ENCODE measurements around the gene AAK1. TPM values are rescaled to one million over a fixed set of nuclear protein-coding genes. Genes with fewer than 3 reads are reported as not detected.
"Not testable (repeated sequence)": the region's sequence is repeated elsewhere in the genome, so short reads cannot be mapped to it uniquely, and the experiment has no call there.

The AAK1 gene
- total RNA-seq, 2 experiments from 2014 or later: 119 to 121 TPM

DNA sequence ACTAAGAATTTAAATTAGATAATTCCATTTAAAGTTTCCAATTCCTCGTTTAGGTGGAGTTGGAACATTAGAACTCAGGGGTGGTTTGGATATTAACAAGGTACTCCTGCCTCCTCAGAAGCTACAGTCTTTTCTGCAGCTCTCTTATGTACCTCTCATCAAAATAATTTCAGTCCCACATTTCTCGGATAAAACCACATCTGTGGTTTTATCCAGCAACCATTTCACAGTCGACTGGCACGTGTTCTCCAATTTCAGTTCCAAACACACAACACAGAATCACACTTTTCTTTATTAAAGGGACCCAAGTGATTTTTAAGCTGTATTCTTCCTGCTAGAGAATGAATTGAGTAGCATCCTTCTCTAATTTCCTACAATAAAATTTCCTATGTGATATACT is 183.6 kb downstream of the AAK1 start:
- no peak for DNase-seq
- Mint-ChIP-seq H3K27ac (no peak overlapping the region), H3K4me1 (peaks cover 2% of the 10 kb centered on the region), H3K36me3 (ENCODE audit: low read depth) (peaks cover 36% of the 10 kb centered on the region), H3K27me3 (no peaks in the 10 kb centered on the region), H3K9me3 (no peaks in the 10 kb centered on the region), H3K4me3 (no peak overlapping the region)
- POLR2A ChIA-PET: no interaction called here
- CTCF ChIA-PET: interaction anchor here (0.6 kb wide), 1 partner anchor 811 kb away, joined by 3 read pairs; no protein-coding TSS in a partner anchor

GRCh38 chr2:69456950-69457445 is 186.5 kb downstream of the AAK1 start:
- H3K27ac Mint-ChIP-seq: no peak overlapping the region

DNA sequence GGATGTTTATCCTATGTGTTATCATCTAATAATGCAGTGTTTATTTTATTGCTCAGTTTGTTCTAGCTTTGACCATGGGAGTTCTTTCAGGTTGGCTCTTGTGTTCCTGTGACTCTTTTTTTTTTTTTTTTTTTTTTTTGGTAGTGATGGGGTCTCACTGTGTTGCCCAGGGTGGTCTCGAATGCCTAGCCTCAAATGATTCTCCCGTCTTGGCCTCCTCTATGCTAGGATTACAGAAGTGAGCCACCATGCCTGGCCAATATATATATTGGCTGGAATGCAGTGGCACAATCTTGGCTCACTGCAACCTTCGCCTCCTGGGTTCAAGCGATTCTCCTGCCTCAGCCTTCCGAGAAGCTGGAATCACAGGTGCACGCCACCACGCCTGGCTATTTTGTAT is 187.4 kb downstream of the AAK1 start:
- CTCF ChIA-PET: interaction anchor here (1.4 kb wide), 1 partner anchor 19 kb away, joined by 4 read pairs; the partner anchor contains the start of gene NFU1
- no peak for DNase-seq
- no peak overlapping the region for H3K4me3 Mint-ChIP-seq

More at GRCh38 chr2:69456950-69457445, 186.5 kb downstream of the AAK1 start:
- Mint-ChIP-seq H3K27me3 (no peaks in the 10 kb centered on the region), H3K9me3 (no peaks in the 10 kb centered on the region), H3K4me1 (peaks cover 14% of the 10 kb centered on the region), H3K4me3 (no peak overlapping the region), H3K36me3 (ENCODE audit: low read depth) (peaks cover 16% of the 10 kb centered on the region)
- no peak for DNase-seq
- ChIA-PET POLR2A (interaction anchor here (0.5 kb wide), 1 partner anchor 59 kb away, joined by 3 read pairs; no protein-coding TSS in a partner anchor), CTCF (interaction anchor here (1.1 to 1.4 kb wide), 2 partner anchors 9 to 20 kb away, joined by 4 read pairs; partner anchors contain the start of gene NFU1)

GRCh38 chr2:69454976-69455375 is 188.6 kb downstream of the AAK1 start:
- CTCF ChIA-PET: interaction anchor here (2.3 kb wide), 1 partner anchor 17 kb away, joined by 7 read pairs; the partner anchor contains the start of gene NFU1
- no peak overlapping the region for H3K27ac Mint-ChIP-seq
- no peaks in the 10 kb centered on the region for H3K27me3 Mint-ChIP-seq
- POLR2A ChIA-PET: interaction anchor here (0.8 kb wide), 1 partner anchor 44 kb away, joined by 5 read pairs; no protein-coding TSS in a partner anchor
- no peaks in the 10 kb centered on the region for H3K9me3 Mint-ChIP-seq
- no peak for DNase-seq
- H3K4me1 Mint-ChIP-seq: peaks cover 14% of the 10 kb centered on the region
- H3K36me3 Mint-ChIP-seq (ENCODE audit: low read depth): peaks cover 2% of the 10 kb centered on the region
- H3K4me3 Mint-ChIP-seq: no peak overlapping the region

More for the DNA sequence above, 187.4 kb downstream of the AAK1 start:
- H3K36me3 Mint-ChIP-seq (ENCODE audit: low read depth): peaks cover 8% of the 10 kb centered on the region
- no peaks in the 10 kb centered on the region for H3K27me3 Mint-ChIP-seq
- H3K9me3 Mint-ChIP-seq: no peaks in the 10 kb centered on the region
- peaks cover 14% of the 10 kb centered on the region for H3K4me1 Mint-ChIP-seq
- POLR2A ChIA-PET: interaction anchor here (0.7 kb wide), 1 partner anchor 369 kb away, joined by 11 read pairs; no protein-coding TSS in a partner anchor
- H3K27ac Mint-ChIP-seq: no peak overlapping the region

- Mint-ChIP-seq H3K27ac (no peak overlapping the region), H3K4me1 (peaks cover 14% of the 10 kb centered on the region), H3K9me3 (no peaks in the 10 kb centered on the region), H3K4me3 (no peak overlapping the region), H3K27me3 (no peaks in the 10 kb centered on the region), H3K36me3 (ENCODE audit: low read depth) (no peaks in the 10 kb centered on the region)
- CTCF ChIA-PET: interaction anchor here (1.3 to 2.3 kb wide), 3 partner anchors 13 to 112 kb away, joined by 3 to 7 read pairs (median 3); partner anchors contain the start of gene NFU1
- DNase-seq: no peak
- POLR2A ChIA-PET: no interaction called here
Measured at GRCh38 chr2:69453475-69454129, 189.9 kb downstream of the AAK1 start.

- Mint-ChIP-seq H3K4me1 (peaks cover 14% of the 10 kb centered on the region), H3K27ac (no peak overlapping the region), H3K9me3 (no peaks in the 10 kb centered on the region), H3K36me3 (ENCODE audit: low read depth) (peaks cover 3% of the 10 kb centered on the region), H3K27me3 (no peaks in the 10 kb centered on the region), H3K4me3 (no peak overlapping the region)
- DNase-seq: no peak
- CTCF ChIA-PET: interaction anchor here (1.3 to 1.6 kb wide), 2 partner anchors 12 to 113 kb away, joined by 3 read pairs; no protein-coding TSS in a partner anchor
- POLR2A ChIA-PET: no interaction called here
Measured at GRCh38 chr2:69452687-69453086, 190.9 kb downstream of the AAK1 start.

- ChIA-PET CTCF (no interaction called here), POLR2A (no interaction called here)
- H3K4me3 Mint-ChIP-seq: no peak overlapping the region
- DNase-seq: no peak
- no peaks in the 10 kb centered on the region for H3K9me3 Mint-ChIP-seq
- H3K27me3 Mint-ChIP-seq: no peaks in the 10 kb centered on the region
- peaks cover 14% of the 10 kb centered on the region for H3K4me1 Mint-ChIP-seq
- no peak overlapping the region for H3K27ac Mint-ChIP-seq
- peaks cover 4% of the 10 kb centered on the region for H3K36me3 Mint-ChIP-seq (ENCODE audit: low read depth)
Measured at GRCh38 chr2:69450735-69451416, 192.7 kb downstream of the AAK1 start.

- Mint-ChIP-seq H3K27me3 (no peaks in the 10 kb centered on the region), H3K4me3 (no peak overlapping the region), H3K27ac (no peak overlapping the region), H3K9me3 (no peaks in the 10 kb centered on the region), H3K4me1 (peaks cover 12% of the 10 kb centered on the region), H3K36me3 (ENCODE audit: low read depth) (peaks cover 4% of the 10 kb centered on the region)
- ChIA-PET CTCF (no interaction called here), POLR2A (no interaction called here)
- no peak for DNase-seq
Measured at GRCh38 chr2:69449906-69450305, 193.6 kb downstream of the AAK1 start.

DNA sequence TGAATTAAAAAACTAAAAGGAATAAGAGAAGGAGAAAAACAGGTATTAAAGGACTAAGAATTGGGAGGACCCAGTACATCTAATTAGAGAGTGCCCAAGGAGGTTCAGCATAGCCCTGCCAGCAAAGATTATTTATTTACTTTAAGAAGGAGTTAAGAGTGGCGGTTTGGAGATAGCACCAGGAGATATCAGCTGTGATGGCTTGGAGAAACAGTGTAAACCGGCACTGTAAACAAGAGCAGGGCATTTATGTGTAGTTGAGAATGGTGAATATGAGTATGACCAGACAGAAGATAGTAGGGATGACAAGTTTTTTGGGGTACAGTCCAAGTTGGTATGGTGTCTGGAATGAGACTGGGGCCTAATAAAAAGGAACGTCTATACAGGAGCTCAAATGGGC is 199.9 kb downstream of the AAK1 start:
- H3K9me3 Mint-ChIP-seq: peaks cover 13% of the 10 kb centered on the region
- H3K27ac Mint-ChIP-seq, H3K4me1 Mint-ChIP-seq, H3K27me3 Mint-ChIP-seq, H3K4me3 Mint-ChIP-seq, DNase-seq, POLR2A ChIA-PET: not testable (repeated sequence)
- CTCF ChIA-PET: interaction anchor here (1.2 to 1.3 kb wide), 2 partner anchors 12 to 22 kb away, joined by 3 read pairs; no protein-coding TSS in a partner anchor
- peaks cover 20% of the 10 kb centered on the region for H3K36me3 Mint-ChIP-seq (ENCODE audit: low read depth)

DNA sequence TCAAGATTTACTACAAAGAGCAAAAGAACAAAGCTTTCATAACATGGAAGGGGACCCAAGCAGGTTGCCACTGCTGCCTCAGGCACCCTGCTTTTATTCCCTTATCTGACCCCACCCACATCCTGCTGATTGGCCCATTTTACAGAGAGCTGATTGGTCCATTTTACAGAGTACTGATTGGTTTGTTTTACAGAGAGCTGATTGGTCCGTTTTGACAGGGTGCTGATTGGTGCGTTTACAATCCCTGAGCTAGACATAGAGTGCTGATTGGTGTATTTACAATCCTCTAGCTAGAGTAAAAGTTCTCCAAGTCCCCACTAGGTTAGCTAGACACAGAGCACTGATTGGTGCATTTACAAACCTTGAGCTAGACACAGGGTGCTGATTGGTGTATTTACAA is 204.0 kb downstream of the AAK1 start:
- POLR2A ChIA-PET, H3K27ac Mint-ChIP-seq, H3K27me3 Mint-ChIP-seq, DNase-seq, H3K4me3 Mint-ChIP-seq: not testable (repeated sequence)
- CTCF ChIA-PET: interaction anchor here (0.6 kb wide), 1 partner anchor 56 kb away, joined by 3 read pairs; no protein-coding TSS in a partner anchor
- H3K9me3 Mint-ChIP-seq: peaks cover 13% of the 10 kb centered on the region
- H3K4me1 Mint-ChIP-seq: peaks cover 35% of the 10 kb centered on the region
- peaks cover 17% of the 10 kb centered on the region for H3K36me3 Mint-ChIP-seq (ENCODE audit: low read depth)

- peak overlapping the region; percentile 100 for H3K27ac Mint-ChIP-seq
- H3K9me3 Mint-ChIP-seq: peaks cover 13% of the 10 kb centered on the region
- no peaks in the 10 kb centered on the region for H3K27me3 Mint-ChIP-seq
- peaks cover 35% of the 10 kb centered on the region for H3K4me1 Mint-ChIP-seq
- no peak overlapping the region for H3K4me3 Mint-ChIP-seq
- peaks cover 17% of the 10 kb centered on the region for H3K36me3 Mint-ChIP-seq (ENCODE audit: low read depth)
- CTCF ChIA-PET: interaction anchor here (1.4 to 2.0 kb wide), 4 partner anchors 9 to 39 kb away, joined by 3 to 7 read pairs (median 4); no protein-coding TSS in a partner anchor
- POLR2A ChIA-PET: no interaction called here
- DNase-seq: no peak
Measured at GRCh38 chr2:69438580-69438979, 205.0 kb downstream of the AAK1 start.

DNA sequence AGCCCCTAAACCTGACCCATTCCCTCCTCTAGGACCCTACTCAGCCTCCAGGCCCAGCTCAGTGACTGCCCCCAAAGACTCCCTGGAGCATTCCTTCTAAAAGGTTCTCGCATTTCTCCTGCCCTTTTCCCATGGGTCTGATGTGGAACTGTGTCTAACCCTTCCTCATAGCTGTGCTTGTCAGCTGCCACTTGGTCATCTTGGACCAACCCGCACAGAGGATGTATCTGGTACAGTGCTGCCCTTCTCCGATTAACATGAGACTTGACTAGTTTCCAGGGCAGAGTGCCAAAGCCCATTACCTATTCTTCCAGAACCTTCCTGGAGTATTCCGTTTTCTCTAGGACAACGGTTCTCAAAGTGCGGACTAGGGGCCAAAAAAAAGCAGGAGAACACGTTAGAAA is 205.8 kb downstream of the AAK1 start:
- H3K4me3 Mint-ChIP-seq: peak overlapping the region; percentile 95
- H3K36me3 Mint-ChIP-seq (ENCODE audit: low read depth): peaks cover 17% of the 10 kb centered on the region
- peak overlapping the region; percentile 100 for H3K27ac Mint-ChIP-seq
- DNase-seq: no peak
- peaks cover 35% of the 10 kb centered on the region for H3K4me1 Mint-ChIP-seq
- ChIA-PET CTCF (interaction anchor here (1.0 to 2.0 kb wide), 10 partner anchors 8 to 180 kb away, joined by 3 to 7 read pairs (median 4); no protein-coding TSS in a partner anchor), POLR2A (interaction anchor here (0.9 kb wide), 1 partner anchor 477 kb away, joined by 3 read pairs; the partner anchor contains the start of gene MXD1)
- peaks cover 13% of the 10 kb centered on the region for H3K9me3 Mint-ChIP-seq
- H3K27me3 Mint-ChIP-seq: no peaks in the 10 kb centered on the region

All from activated CD4-positive, alpha-beta T cell treated with anti-CD3 and anti-CD28 coated beads, Interleukin-2, amount 10 ng/mL, durations not matched to agents 7 days and 5 days (primary cell).